Lung (tissue), 12 donors: ENCODE data around the gene VPS37D. TPM values are rescaled to one million over a fixed set of nuclear protein-coding genes. Genes with fewer than 3 reads are reported as not detected.

Experiments used
- ATAC-seq: fragments of 200-7000 bp; cut with Tn5 transposase; one replicate; pipeline ENCODE4 v1.9.1; 2020; ENCODE audit warnings: moderate number of reproducible peaks; ENCODE audit not compliant: insufficient read depth, low FRiP score
- DNase-seq, 3 donors: peaks; one replicate each; pipeline ENCODE4 v3.0.0-alpha.2; 2013 to 2017
- H3K27ac ChIP-seq, 2 donors: one replicate each; pipeline ENCODE4 v1.5.1; 2013; ENCODE audit warnings: mild to moderate bottlenecking in 2 of 2, moderate library complexity in 2 of 2, control low read depth in 1 of 2, inconsistent platforms in 1 of 2, low read depth in 1 of 2, low read length in 1 of 2
- H3K27me3 ChIP-seq, 3 donors: one replicate each; pipeline ENCODE4 v1.5.1; 2013; ENCODE audit warnings: low read length in 2 of 3; ENCODE audit not compliant: control insufficient read depth in 3 of 3, insufficient read depth in 3 of 3
- H3K36me3 ChIP-seq, 4 donors: one replicate each; pipeline ENCODE4 v1.5.1; 2013; ENCODE audit warnings: low read length in 4 of 4, mild to moderate bottlenecking in 1 of 4, moderate library complexity in 1 of 4; ENCODE audit not compliant: control insufficient read depth in 4 of 4, insufficient read depth in 4 of 4
- H3K4me1 ChIP-seq, 5 donors: one replicate each; pipeline ENCODE4 v1.5.1; 2013; ENCODE audit warnings: low read length in 5 of 5, mild to moderate bottlenecking in 2 of 5, moderate library complexity in 1 of 5; ENCODE audit not compliant: control insufficient read depth in 5 of 5, insufficient read depth in 5 of 5
- H3K4me3 ChIP-seq: one replicate; pipeline ENCODE4 v1.5.1; 2013; ENCODE audit warnings: mild to moderate bottlenecking, control low read depth, moderate library complexity
- H3K9ac ChIP-seq, 2 donors: one replicate each; pipeline ENCODE4 v1.5.1; 2013; ENCODE audit warnings: low read length in 2 of 2, control low read depth in 1 of 2; ENCODE audit not compliant: insufficient read depth in 1 of 2
- H3K9me3 ChIP-seq, 4 donors: one replicate each; pipeline ENCODE4 v1.5.1; 2013; ENCODE audit warnings: low read length in 3 of 4, mild to moderate bottlenecking in 1 of 4, moderate library complexity in 1 of 4; ENCODE audit not compliant: control insufficient read depth in 4 of 4, insufficient read depth in 3 of 4
- CTCF ChIP-seq: IDR thresholded peaks from 2 replicates; pipeline ENCODE4 v1.5.1; 2012; ENCODE audit warnings: mild to moderate bottlenecking; ENCODE audit errors: control extremely low read depth, extremely low read depth
- WGBS, 2 donors: extraction: QIAGEN DNeasy Blood & Tissue Kit; methylation state at CpG; one replicate each; pipeline ENCODE4 v1.1.7; 2013; 5-methylcytosine and 5-hydroxymethylcytosine counted together
- polyA plus RNA-seq, 2 donors: library from polyadenylated mRNA; stranded (reverse); fragments of 200-250 nt; gene quantifications; one replicate each; pipeline ENCODE4 v1.2.1, GENCODE V29; 2013
- total RNA-seq, 2 donors: library from RNA; depleted of rRNA in 1 of 2; stranded (reverse); fragments of >200 nt in 1 of 2; gene quantifications; one replicate each; pipeline ENCODE4 v1.2.1, GENCODE V29; 2014 to 2021
- donor health status: control.
- donor health status: control.
- donor health status: Bipolar disorder and iron deficiency.
- donor health status: healthy.
- donor health status: DM: yes; HTN: yes; CAD: no.

VPS37D gene
- total and polyA plus RNA-seq, 4 donors = 0.66 to 5.5 (median 1.3) TPM

GRCh38 chr7:73626814-73627213 is 40.8 kb upstream of the VPS37D start:
- WGBS, 2 donors = 30 to 46% methylated on average over 3 of the region's 3 CpGs
- Histone ChIP-seq H3K4me3 (no peak overlapping the region), H3K4me1 (peaks cover 0 to 12% (median 7%) of the 10 kb centered on the region in 5 donors), H3K9ac (no peak overlapping the region), H3K36me3 (no peaks in the 10 kb centered on the region), H3K9me3 (no peaks in the 10 kb centered on the region), H3K27me3 (peaks cover 4 to 46% (median 15%) of the 10 kb centered on the region in 3 donors), H3K27ac (no peak overlapping the region)
- TF ChIP-seq CTCF = no peak
- DNase-seq (no peak), ATAC-seq (no peak)

GRCh38 chr7:73628504-73628903 is 39.1 kb upstream of the VPS37D start:
- 70 to 89% methylated on average over 4 of the region's 4 CpGs for WGBS, 2 donors
- Histone ChIP-seq H3K9me3 (peaks cover 0 to 2% (median 0%) of the 10 kb centered on the region in 4 donors), H3K36me3 (no peaks in the 10 kb centered on the region), H3K4me3 (no peak overlapping the region), H3K9ac (no peak overlapping the region), H3K4me1 (peaks cover 0 to 6% (median under 1%) of the 10 kb centered on the region in 5 donors), H3K27ac (no peak overlapping the region), H3K27me3 (peaks cover 4 to 34% (median 9%) of the 10 kb centered on the region in 3 donors)
- ATAC-seq = no peak
- no peak for TF ChIP-seq CTCF
- DNase-seq = no peak

- H3K27me3 ChIP-seq = peaks cover 4 to 18% (median 4%) of the 10 kb centered on the region in 3 donors
- WGBS, 2 donors = 23 to 26% methylated on average over 1 of the region's 1 CpG
- no peaks in the 10 kb centered on the region for H3K4me1 ChIP-seq
- no peaks in the 10 kb centered on the region for H3K36me3 ChIP-seq
- no peak for TF ChIP-seq CTCF
- no peak overlapping the region for H3K9ac ChIP-seq
- ATAC-seq (no peak), DNase-seq (no peak)
- H3K27ac ChIP-seq = no peak overlapping the region
- peaks cover 0 to 2% (median 0%) of the 10 kb centered on the region in 4 donors for H3K9me3 ChIP-seq
- H3K4me3 ChIP-seq = no peak overlapping the region
Measured at GRCh38 chr7:73631558-73631957, 36.1 kb upstream of the VPS37D start.

GRCh38 chr7:73633323-73633722 is 34.3 kb upstream of the VPS37D start:
- Histone ChIP-seq H3K36me3 (no peaks in the 10 kb centered on the region), H3K27me3 (peaks cover 0 to 9% (median 4%) of the 10 kb centered on the region in 3 donors), H3K9ac (no peak overlapping the region), H3K9me3 (peaks cover 0 to 2% (median 0%) of the 10 kb centered on the region in 4 donors), H3K4me3 (no peak overlapping the region), H3K27ac (no peak overlapping the region), H3K4me1 (no peaks in the 10 kb centered on the region)
- ATAC-seq (no peak), DNase-seq (no peak)
- no peak for TF ChIP-seq CTCF
- WGBS, 2 donors = 77 to 90% methylated on average over 7 of the region's 7 CpGs
